M059J (cell line): ENCODE results near the gene MPRIP. TPM values are rescaled to one million over a fixed set of nuclear protein-coding genes. Genes with fewer than 3 reads are reported as not detected.

Experiments
- DNase-seq: peaks from one replicate; pipeline ENCODE4 v3.0.0-alpha.2; 2012; ENCODE audit warnings: low read depth
- total RNA-seq: library from RNA; depleted of rRNA; stranded (reverse); fragments of >200 nt; shearing (Covaris generic); gene quantifications from 2 replicates; pipeline ENCODE4 v1.2.3, GENCODE V29; 2014

MPRIP gene
- total RNA-seq, 1 experiment from 2014 or later = 127 TPM

GRCh38 chr17:17108451-17109049, 66.3 kb downstream of the MPRIP start:
- no peak for DNase-seq

- no peak for DNase-seq
Observed at GRCh38 chr17:17109256-17109655, 67.0 kb downstream of the MPRIP start.

DNA sequence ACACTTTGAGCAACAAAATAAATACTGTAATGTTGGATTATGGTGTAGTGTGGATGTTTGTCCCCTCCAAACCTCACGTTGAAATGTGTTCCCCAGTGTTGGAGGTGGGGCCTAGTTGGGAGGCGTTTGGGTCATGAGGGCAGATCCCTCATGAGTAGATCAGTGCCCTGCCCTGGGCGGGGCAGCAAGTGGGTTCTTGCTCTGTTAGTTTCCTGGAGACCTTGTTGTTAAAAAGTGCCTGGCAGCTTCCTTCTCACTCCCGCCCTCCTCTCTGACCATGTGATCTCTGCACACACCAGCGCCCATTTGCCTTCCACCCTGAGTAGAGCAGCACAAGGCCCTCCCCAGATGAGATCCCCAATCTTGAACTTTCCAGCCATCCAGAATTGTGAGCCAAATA, 67.7 kb downstream of the MPRIP start:
- no peak for DNase-seq

GRCh38 chr17:17110520-17110919, 68.3 kb downstream of the MPRIP start:
- no peak for DNase-seq

DNA sequence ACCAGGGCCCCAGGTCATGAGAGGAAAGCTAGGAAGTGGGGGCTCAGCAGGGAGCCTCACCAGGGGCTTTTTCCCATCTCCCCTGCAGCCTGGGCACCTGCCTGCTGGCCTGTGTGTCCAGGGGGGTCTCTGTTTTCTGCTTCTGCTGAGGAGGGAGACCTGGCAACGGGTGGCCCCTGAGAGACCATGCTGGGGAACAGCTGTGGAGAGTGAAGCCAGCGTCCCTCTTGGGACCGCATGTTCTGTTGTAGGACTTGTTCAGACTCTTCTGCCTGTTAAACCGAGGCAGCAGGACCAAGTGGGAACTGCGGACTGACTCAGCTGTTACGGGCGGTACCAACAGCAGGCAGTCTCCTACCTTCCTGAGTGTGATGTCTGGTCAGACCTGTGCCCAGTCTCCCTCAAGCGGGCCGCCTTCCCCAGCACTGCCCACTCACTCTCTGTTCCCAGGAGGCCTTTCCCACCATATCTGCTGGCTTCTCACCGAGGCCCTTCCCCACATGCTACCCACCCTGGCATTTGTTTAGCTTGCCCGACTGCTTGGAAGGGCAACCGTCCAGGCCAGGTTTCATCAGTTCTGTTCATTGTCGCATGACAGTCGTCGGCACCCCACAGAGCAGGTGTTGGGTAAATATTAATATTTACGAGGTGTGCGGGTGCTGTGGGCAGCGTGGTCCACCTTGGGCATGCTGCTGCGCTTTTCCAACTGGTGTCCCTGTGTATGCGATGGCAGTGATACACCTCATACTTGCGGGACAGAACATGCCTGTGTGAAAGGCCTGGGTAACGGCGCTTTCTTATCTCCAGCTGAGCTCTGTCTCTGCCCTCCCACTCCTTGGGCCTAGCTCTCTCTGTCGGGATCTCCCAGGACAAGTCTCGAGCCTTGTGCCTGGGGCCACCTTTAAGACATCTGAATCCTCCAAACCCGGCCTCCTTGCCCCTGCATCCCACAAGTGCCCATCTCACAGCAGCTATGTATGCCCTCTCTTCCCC, 69.4 kb downstream of the MPRIP start:
- no peak for DNase-seq

- no peak for DNase-seq
Observed at GRCh38 chr17:17112628-17113200, 70.5 kb downstream of the MPRIP start.

GRCh38 chr17:17114592-17115225, 72.5 kb downstream of the MPRIP start:
- no peak for DNase-seq

DNA sequence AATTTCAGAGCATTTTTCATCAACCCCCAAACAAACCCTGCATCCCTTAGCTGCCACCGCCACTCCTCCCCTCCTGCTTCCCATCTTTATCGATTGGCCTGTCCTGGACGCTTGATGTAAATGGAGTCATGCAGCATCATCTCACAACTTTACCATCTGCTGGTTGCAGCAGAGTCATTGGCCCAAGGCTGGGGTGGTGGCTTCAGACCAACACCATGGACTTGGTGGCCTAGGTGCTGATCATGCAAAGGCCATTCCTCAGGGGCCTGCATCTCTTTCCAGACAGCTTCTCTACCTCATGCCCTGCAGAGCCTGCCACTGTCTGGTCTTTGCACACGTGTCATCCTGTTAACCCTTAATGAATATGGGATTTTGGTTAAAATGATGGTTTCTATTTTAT, 73.4 kb downstream of the MPRIP start:
- no peak for DNase-seq

GRCh38 chr17:17116406-17116805, 74.1 kb downstream of the MPRIP start:
- no peak for DNase-seq

GRCh38 chr17:17117923-17118322, 75.7 kb downstream of the MPRIP start:
- no peak for DNase-seq

DNA sequence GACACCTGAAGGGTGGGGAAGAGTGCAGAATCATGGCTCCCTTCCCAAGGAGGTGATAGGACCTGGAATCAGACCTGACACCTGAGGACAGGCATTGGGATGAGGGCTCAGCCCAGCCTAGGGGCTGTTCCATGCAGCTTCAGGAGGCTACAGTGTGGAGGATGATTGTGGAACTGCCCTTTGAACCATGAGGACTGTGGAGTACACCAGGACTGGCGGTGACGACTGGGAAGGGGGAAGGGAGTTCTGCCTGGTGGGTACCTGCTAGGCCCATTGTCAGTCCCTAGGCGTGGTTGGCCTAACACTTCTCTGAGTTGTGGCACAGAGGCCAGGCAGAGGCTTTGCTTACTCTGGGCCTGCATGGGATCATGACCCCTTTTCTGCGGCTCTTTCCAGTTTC, 76.1 kb downstream of the MPRIP start:
- no peak for DNase-seq

- no peak for DNase-seq
Observed at GRCh38 chr17:17119106-17119505, 76.8 kb downstream of the MPRIP start.

DNA sequence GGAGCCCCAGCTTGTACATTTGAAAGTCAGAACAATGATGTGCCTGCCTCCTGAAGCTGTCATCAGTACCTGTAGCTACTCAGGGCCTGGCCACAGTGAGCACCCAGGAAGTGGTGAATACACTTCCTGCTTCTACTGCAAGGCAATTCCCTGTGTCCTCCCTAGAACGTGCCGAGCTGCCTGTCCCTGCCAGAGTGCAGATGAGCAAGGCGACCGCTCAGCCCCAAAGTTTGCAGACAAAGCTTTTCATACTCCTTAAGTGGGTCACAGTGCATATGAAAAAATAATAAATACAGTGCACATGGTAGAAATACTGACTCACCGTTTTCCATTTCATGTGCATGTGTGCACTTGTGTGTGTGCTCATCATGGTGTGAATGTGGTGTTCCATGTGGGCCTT, 77.3 kb downstream of the MPRIP start:
- peak; percentile 3 for DNase-seq

DNA sequence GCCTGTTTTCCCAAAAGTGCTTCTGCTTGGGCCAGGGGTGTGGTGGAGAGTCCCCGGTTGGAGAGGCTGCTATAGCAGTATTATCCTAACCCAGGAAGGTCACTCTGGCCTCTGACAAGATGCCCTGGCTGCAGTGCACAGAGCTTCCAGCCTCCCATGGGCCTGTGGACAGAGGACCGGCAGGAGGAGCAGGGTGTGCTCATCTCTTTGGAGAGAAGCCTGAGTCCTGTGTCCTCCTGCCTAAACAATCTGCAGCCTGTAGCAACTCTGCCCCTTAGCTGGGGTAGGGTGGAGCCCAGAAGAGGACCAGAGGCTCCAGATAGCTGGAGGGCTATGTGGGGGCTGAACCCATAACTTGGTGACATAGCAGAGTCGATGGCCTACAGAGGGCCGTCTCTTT, 78.0 kb downstream of the MPRIP start:
- DNase-seq = no peak

DNA sequence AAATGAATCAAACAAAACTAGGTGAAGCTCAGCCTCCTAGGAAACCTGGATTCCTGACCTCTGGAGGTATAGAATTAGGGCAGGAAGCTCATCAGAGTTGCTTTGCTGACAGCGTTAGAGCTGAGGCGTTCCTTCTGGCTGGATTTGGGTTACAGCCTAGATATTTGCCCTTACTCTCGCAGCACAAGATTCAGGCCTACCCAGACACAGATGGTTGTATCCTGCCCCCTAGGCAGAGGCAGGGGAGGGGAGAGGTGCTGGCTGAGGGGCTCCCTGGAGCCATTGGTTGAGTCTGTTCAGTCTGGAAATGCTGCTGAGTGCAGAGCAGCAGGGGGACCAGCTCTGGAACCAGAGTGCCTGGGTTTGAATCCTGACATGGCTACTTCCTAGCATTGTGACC, 78.4 kb downstream of the MPRIP start:
- DNase-seq = no peak

DNA sequence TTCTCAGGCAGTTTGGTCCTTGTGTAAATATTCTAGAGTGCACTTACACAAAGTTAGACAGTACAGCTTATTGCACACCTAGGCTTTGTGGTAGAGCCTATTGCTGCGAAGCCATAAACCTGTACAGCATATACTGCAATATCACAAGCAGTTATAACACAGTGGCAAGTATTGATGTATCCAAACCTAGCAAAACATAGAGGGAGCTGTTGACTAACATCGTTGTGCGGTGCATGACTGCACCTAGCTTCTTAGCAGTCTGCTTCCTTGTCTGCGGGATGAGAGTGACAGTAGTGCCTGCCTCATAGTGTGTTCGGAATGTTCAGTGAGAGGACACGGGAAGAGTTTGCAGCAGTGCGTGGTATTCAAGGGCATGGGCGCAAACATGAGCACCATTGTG, 78.9 kb downstream of the MPRIP start:
- DNase-seq = no peak

DNA sequence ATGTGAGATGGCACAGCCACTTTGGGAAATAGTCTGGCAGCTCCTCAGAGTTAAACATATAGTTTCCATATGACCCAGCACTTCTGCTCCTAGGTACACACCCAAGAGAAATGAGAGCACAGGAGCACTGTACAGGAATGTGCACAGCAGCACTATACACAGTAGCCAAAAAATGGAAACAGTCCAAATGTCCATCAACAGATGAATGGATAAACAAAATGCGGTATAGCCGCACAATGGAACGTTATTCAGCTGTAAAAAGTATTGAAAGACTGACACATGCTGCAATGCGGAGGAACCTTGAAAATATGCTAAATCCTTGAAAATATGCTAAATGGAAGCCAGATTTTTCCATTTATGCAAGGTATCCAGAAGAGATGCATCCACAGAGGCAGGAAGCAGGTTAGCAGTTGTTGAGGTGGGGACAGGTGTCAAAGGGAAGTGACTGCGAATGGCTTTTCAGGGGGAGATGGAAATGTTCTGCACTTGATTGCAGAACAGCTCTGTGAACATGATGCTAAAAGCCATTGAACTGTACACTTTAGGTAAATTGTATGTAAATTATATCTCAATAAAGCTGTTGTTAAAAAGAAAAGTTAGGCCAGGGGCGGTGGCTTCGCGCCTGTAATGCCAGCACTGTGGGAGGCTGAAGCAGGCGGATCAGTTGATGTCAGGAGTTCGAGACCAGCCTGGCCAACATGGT, 80.7 kb downstream of the MPRIP start:
- no peak for DNase-seq

DNA sequence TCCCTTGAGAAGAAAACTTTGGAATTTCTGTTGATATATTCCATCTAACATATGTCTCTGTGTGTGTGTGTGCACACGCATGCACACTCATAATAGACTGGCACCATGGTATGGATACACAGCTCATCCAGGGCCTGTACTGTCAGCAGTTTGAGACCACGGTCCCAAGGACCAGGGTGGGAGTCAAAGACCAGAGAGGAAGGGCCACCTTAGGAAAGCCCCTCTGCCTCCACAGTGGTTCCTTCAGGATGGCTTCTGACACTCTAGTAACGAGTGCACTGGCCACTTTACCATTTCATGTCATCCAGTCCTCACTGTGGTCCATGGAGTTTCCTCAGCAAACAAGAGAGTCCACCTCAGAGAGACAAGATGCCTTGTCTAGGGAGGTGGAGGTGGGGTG, 82.1 kb downstream of the MPRIP start:
- no peak for DNase-seq

- DNase-seq = no peak
Observed at GRCh38 chr17:17125136-17126084, 83.2 kb downstream of the MPRIP start.
